Measurements from ENCODE around the gene MZB1. TPM values are rescaled to one million over a fixed set of nuclear protein-coding genes. Genes with fewer than 3 reads are reported as not detected.
A peak's percentile ranks its signal among the peaks of the same experiment; 100 is the strongest.

The MZB1 gene
- total RNA-seq, 1 donor from 2014 or later: under 0.01 TPM

GRCh38 chr5:139340051-139340450 is 49.7 kb downstream of the MZB1 start:
- peak in 1 of 2 donors; percentile 6 for DNase-seq (ENCODE audit: low read depth in 2 of 2)

Other genes with a start within 250 kb of the MZB1 start
- gene SIL1, start 191.5 kb downstream of the MZB1 start, total RNA-seq: 40.8 and 55.4 TPM in 2 replicates
- 141 and 163 TPM in 2 replicates for gene MATR3, start 96.2 kb downstream of the MZB1 start, total RNA-seq
- 66.0 and 87.1 TPM in 2 replicates for gene PAIP2, start 48.1 kb downstream of the MZB1 start, total RNA-seq
- gene SLC23A1, start 6.6 kb downstream of the MZB1 start, total RNA-seq: not detected in 2 replicates
- 2.8 and 7.3 TPM in 2 replicates for gene PROB1, start 5.2 kb upstream of the MZB1 start, total RNA-seq
- gene SPATA24, start 14.2 kb upstream of the MZB1 start, total RNA-seq: 8.1 and 10.3 TPM in 2 replicates
- 6.3 and 6.5 TPM in 2 replicates for gene DNAJC18, start 49.6 kb upstream of the MZB1 start, total RNA-seq
- gene ECSCR, start 72.8 kb upstream of the MZB1 start, total RNA-seq: 392 and 472 TPM in 2 replicates
- gene SMIM33, start 81.1 kb upstream of the MZB1 start, total RNA-seq: under 0.01 TPM in 1 of 2 replicates, not detected in the other
- 18.7 and 51.9 TPM in 2 replicates for gene STING1, start 92.8 kb upstream of the MZB1 start, total RNA-seq
- 56.0 and 58.7 TPM in 2 replicates for gene UBE2D2, start 171.4 kb upstream of the MZB1 start, total RNA-seq

All from lung microvascular endothelial cell (primary cell).